ENCODE data around the gene HIVEP1.

DNA sequence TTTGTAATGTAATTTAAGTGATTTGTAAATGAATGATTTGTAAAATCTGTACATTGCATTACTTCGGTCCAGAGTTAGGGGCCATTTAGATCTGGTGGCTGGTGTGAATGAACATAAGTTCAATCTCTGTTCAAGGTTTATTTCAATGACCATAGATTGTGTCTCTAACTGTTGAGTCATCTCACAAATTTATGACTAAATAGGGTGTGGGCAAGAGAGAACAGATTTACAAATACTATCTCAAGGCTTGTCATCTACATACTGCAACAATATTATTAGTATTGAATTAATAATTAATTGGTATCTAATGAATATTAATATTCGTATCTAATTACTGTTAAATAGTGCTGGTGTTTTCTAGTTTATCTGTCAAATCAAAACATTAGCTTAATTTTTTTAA is 162.8 kb downstream of the HIVEP1 start:
- no peak for TF ChIP-seq CTCF (IDR thresholded peaks at IDR 0.05)
- TF ChIP-seq POLR2A (IDR thresholded peaks at IDR 0.05), result no peak
- no peak for TF ChIP-seq POLR2AphosphoS5 (IDR thresholded peaks at IDR 0.05)
- no peak for TF ChIP-seq EP300 (IDR thresholded peaks at IDR 0.05)
